Skeletal muscle cell (primary cell): Measurements from ENCODE around the gene TPO.
"Not testable (repeated sequence)": the region's sequence is repeated elsewhere in the genome, so short reads cannot be mapped to it uniquely, and the experiment has no call there.

Source experiments
- DNase-seq: peaks from one replicate; pipeline ENCODE4 v3.0.0-alpha.2; 2010; ENCODE audit warnings: low read depth
- H3K4me3 ChIP-seq: 2 replicates; pipeline ENCODE4 v1.5.1; 2011; ENCODE audit warnings: low read depth, mild to moderate bottlenecking, control low read depth, low read length, moderate library complexity

TPO gene

DNA sequence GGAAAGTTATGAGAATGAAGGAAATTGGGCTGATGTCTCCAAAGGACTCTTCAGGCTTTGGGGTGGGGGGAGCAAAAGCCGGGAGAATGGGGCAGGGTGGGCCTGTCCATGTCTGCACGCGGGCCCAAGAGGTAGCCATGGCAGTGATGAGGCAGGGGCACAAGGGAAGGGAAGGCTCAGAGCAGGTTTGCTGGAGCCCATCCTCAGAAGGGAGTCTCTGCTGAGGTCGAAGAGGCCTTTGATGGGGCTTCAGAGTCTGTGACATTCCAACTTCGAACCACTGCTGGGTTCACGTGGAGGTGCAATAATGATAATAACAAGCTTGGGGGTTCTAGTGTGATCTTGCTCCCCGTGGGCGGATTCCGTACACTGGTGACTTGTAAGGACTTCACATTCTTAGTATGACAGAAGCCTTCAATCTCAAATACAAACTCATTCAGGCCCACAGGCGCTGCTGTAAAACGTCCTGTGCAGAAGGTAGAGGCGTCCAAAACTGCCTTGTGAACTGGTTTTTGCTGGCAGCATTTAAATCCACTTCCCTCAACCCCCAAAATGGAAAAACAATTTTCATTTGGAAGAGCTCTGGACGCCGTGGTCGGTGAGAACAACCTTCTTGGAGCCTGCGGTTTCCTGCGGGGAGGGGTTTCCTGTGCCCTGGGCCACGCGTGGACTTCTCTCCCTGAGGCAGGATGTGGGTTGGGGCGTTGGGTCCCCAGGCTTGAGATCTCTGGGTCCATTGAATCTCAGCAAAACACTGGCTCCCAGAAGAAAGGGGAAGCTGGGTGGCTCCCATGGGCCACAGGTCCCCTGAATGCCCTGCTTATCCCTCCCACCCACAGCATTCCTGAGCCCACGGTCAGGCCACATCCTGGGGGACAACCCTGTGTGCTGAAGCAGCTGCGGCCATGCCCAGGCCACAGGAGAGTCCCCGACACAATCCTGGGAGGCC is 151.0 kb downstream of the TPO start:
- no peak overlapping the region for H3K4me3 ChIP-seq
- no peak for DNase-seq

- no peak overlapping the region for H3K4me3 ChIP-seq
- no peak for DNase-seq
Measured at GRCh38 chr2:1567556-1568344, 154.5 kb downstream of the TPO start.

DNA sequence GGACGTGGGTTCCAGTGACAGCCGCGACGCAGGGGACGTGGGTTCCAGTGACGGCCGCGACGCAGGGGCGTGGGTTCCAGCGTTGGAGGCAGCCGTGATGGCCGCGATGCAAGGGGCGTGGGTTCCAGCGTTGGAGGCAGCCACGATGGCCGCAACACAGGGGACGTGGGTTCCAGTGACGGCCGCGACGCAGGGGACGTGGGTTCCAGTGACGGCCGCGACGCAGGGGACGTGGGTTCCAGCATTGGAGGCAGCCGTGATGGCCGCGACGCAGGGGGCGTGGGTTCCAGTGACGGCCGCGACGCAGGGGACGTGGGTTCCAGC is 155.0 kb downstream of the TPO start:
- DNase-seq, H3K4me3 ChIP-seq: not testable (repeated sequence)

- no peak overlapping the region for H3K4me3 ChIP-seq
- no peak for DNase-seq
Measured at GRCh38 chr2:1569879-1570450, 156.7 kb downstream of the TPO start.

DNA sequence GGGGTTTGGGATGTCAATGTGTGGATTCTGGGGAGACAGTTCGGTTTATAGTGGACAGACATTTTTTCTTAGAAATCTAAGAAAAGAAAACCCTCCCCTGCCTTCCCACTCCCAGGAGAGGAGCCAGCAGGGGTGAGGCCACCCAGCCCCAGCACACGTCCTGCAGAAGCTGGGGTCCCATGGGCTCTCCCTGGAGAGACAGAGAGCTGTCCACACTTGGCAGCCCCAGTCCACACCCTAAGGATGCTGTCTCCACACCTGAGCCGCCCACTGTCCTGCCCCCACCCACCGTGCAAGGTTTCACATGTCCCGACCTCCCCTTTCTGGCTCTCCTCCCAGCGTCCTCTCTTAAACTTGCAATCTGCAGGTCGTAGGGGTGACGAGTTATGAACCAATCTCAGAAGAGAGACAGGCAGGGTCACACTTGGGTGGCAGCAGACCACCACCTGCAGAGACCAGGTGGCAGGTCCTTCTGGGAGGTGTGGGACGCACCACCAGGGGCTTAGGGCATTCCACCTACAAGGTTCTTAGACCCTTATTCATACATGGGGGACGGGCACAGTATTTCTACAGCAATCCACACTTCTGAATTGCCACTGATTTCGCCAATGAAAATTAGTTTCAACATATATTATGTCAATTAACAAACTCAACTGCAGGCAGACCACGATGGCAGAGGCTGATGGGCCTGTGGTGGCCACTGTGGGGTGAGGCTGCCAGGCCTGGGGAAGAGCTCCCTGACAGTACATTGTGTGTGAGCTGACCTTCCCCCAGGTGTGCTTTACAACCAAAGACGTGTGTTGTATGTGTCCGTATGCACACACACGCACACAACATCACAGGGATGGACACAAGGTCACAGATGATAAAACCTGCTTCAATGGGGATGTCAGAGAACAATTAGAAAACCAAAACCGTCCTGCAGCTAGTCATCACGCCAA is 158.5 kb downstream of the TPO start:
- H3K4me3 ChIP-seq = no peak overlapping the region
- DNase-seq = no peak

DNA sequence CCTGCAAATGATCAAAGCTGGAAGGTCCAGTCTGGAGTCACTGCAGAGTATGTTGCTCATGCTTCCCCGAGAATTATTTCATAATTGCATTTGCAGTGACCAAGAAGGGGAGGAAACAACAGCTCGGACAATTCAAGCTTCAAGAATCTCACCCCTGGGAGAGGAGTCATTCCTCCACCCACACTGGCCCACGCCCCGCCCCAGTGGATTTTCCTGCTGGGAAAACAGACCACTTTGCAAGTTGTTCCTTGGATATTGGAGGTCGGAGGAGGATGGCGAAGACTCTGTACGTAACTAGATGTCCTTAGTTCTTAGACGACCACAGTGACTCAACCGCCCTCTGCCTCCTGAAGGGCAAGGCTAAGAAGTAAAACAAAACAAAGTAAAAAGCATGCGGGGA is 159.4 kb downstream of the TPO start:
- peak; percentile 66 for DNase-seq
- H3K4me3 ChIP-seq = no peak overlapping the region

- H3K4me3 ChIP-seq = no peak overlapping the region
- DNase-seq = no peak
Measured at GRCh38 chr2:1577846-1578245, 164.6 kb downstream of the TPO start.

DNA sequence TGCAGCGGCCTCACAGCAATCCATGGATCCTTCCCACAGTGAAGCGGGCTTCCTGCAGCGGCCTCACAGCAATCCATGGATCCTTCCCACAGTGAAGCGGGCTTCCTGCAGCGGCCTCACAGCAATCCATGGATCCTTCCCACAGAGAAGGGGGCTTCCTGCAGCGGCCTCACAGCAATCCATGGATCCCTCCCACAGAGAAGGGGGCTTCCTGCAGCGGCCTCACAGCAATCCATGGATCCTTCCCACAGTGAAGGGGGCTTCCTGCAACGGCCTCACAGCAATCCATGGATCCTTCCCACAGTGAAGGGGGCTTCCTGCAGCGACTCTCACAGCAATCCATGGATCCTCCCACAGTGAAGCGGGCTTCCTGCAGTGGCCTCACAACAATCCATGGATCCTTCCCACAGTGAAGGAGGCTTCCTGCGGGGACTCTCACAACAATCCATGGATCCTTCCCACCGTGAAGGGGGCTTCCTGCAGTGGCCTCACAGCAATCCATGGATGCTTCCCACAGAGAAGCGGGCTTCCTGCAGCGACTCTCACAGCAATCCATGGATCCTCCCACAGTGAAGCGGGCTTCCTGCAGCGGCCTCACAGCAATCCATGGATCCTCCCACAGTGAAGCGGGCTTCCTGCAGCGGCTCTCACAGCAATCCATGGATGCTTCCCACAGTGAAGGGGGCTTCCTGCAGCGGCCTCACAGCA is 168.1 kb downstream of the TPO start:
- H3K4me3 ChIP-seq, DNase-seq: not testable (repeated sequence)

DNA sequence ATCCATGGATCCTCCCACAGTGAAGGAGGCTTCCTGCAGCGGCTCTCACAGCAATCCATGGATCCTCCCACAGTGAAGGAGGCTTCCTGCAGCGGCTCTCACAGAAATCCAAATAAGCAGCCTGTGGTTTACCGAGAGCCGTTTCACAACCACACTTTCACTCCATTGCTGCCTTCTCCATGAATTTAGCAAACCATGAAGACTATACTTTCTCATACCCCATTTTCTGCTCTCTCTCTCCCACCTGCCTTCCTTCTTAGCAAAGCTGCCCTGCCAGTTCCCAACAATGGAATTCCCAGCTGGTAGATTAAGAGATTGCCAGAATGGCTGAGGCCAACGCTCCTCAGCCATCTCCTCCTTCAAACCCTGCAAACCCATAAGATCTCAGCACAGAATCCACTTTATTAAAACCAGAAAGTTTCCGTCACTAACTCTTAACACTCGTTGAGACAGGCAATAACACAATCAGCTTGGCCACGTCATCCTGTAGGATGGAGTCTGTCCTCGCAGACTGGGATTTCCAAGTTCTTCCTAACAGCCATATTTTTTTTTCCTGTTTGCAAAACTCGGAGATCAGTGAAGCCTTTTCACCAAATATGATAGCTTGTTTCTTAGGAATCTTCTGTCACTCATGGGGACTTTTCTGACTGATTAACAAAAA is 168.8 kb downstream of the TPO start:
- H3K4me3 ChIP-seq = no peak overlapping the region
- no peak for DNase-seq

- no peak for DNase-seq
- no peak overlapping the region for H3K4me3 ChIP-seq
Measured at GRCh38 chr2:1582891-1583341, 169.7 kb downstream of the TPO start.

- no peak overlapping the region for H3K4me3 ChIP-seq
- DNase-seq = no peak
Measured at GRCh38 chr2:1584051-1584531, 170.8 kb downstream of the TPO start.

DNA sequence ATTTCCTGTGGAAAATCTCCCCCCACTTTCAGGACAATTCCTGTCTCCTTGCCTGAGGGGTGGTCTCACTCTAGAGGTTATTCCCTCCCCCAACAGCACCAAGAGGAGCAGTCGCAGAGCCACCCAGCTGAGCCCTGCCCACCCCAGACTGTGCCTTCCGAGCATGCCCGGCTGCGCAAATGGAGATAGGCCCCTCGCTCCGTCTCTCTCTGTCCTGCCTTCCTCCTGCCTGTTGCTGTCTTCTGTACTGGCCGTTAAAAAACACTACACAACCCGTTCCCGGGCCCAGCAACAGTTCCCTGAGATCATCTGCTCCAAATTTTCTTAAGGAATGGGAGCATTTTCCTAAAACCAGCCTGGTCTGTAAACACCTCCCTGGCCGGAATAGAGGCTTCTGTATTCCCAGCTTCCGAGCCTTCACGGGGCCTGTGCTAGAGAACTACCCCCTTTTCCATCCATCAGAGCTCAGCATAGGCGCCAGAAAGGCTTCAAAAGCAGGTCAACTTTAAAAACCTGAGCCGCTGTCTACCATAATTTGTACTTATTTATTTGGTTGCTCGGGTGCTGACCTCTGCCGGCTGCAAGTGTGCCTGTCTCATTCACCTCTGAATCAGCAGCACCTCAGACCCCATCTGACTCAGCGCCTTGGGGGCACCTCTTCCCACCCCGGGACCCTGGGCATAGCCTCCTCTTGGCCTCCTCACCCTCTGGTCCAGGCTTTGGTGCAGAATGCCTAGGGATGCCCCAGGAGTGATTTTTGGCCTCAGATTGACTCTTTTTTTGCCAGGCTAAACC is 171.6 kb downstream of the TPO start:
- DNase-seq = no peak
- H3K4me3 ChIP-seq = no peak overlapping the region

GRCh38 chr2:1585635-1586034 is 172.4 kb downstream of the TPO start:
- DNase-seq = no peak
- no peak overlapping the region for H3K4me3 ChIP-seq

- no peak for DNase-seq
Measured at GRCh38 chr2:1586251-1586922, 173.1 kb downstream of the TPO start.

GRCh38 chr2:1586923-1587840 is 173.9 kb downstream of the TPO start:
- DNase-seq = no peak
- H3K4me3 ChIP-seq = no peak overlapping the region

More at GRCh38 chr2:1586251-1586922, 173.1 kb downstream of the TPO start:
- no peak overlapping the region for H3K4me3 ChIP-seq
